Esophagus squamous epithelium (tissue), 5 donors: ENCODE measurements around the gene FAIM. TPM values are rescaled to one million over a fixed set of nuclear protein-coding genes. Genes with fewer than 3 reads are reported as not detected.

ENCODE experiments used
- DNase-seq: peaks from one replicate; lab custom pipeline; 2025; lab: John Stamatoyannopoulos, UW
- H3K27ac ChIP-seq, 4 donors: fragments of 200-600 bp; sonication (generic); one replicate each; pipeline ENCODE4 v1.5.1; 2016 to 2019; ENCODE audit warnings: mild to moderate bottlenecking in 1 of 4
- H3K27me3 ChIP-seq, 4 donors: fragments of 200-600 bp; sonication (generic); 1 replicate in 3 of 4; 2 replicates in 1 of 4; pipeline versions ENCODE4 v1.5.1 to v1.6.0; 2017 to 2021; ENCODE audit warnings: antibody characterized with exemption in 1 of 4
- H3K36me3 ChIP-seq, 3 donors: fragments of 200-600 bp; sonication (generic); one replicate each; pipeline ENCODE4 v1.5.1; 2016 to 2019
- H3K4me1 ChIP-seq, 3 donors: fragments of 200-600 bp; sonication (generic); one replicate each; pipeline ENCODE4 v1.5.1; 2017 to 2019
- H3K4me3 ChIP-seq, 4 donors: fragments of 200-600 bp; sonication (generic); 1 replicate in 3 of 4; 2 replicates in 1 of 4; pipeline ENCODE4 v1.5.1; 2016 to 2019; ENCODE audit warnings: mild to moderate bottlenecking in 2 of 4, moderate library complexity in 1 of 4
- H3K9me3 ChIP-seq, 3 donors: fragments of 200-600 bp; sonication (generic); one replicate each; pipeline ENCODE4 v1.5.1; 2016 to 2019
- POLR2A ChIP-seq, 4 donors: fragments of 450-650 bp; IDR thresholded peaks; one replicate each; pipeline ENCODE4 v1.6.1; 2017; ENCODE audit warnings: antibody characterized with exemption in 4 of 4, mild to moderate bottlenecking in 4 of 4, moderate library complexity in 3 of 4
- WGBS, 2 donors: methylation state at CpG; one replicate each; pipeline ENCODE4 v1.1.5; 2018; 5-methylcytosine and 5-hydroxymethylcytosine counted together
- intact Hi-C: fragments of 100-400 bp; cut with DNase I; formaldehyde crosslinking; loops from one replicate; pipeline ENCODE4 v1.15.0; 2022
- total RNA-seq, 4 donors: library from RNA; depleted of rRNA; stranded (reverse); fragments of >200 nt; gene quantifications; one replicate each; pipeline ENCODE4 v1.1.0, GENCODE V29; 2016
- TF ChIP-seq, protein P1 (sequence below), 6 experiments: fragments of 450-650 bp in 4 of 6; fragments of 200-600 bp in 2 of 6; sonication (generic) in 2 of 6; IDR thresholded peaks; one replicate each; pipeline ENCODE4 v1.5.1; 2016 to 2019; ENCODE audit warnings: antibody characterized with exemption in 6 of 6, mild to moderate bottlenecking in 4 of 6, moderate library complexity in 4 of 6
- donor health status: DM: yes; HTN: yes; CAD: no.

FAIM gene
- total RNA-seq, 4 donors from 2014 or later: 8.0 to 16.0 (median 11.1) TPM

DNA sequence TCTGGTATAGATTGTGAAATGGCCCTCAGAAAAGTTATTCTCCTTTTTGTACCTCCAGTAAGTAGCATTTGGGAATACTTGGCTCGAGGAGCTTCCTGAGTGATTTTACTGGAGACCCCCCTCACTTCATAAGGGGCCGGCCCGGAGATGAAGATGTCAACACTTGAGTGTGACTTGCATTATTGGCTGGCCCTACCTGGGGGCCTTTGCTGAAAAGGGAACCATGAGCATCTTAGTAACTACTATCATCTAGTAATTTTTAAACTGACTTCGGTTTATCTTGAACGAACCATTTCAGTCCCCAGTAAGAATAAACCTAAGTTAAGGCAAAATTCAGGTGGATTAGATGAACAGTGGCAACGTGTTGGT lies 1.3 kb downstream of the FAIM start:
- H3K27ac ChIP-seq: peak overlapping the region; percentile 89 to 98 (median 96)
- H3K27me3 ChIP-seq: no peaks in the 10 kb centered on the region
- no peaks in the 10 kb centered on the region for H3K9me3 ChIP-seq
- H3K36me3 ChIP-seq: no peaks in the 10 kb centered on the region
- intact Hi-C loops: loop anchor here (5.0 kb wide), 1 partner anchor 307 kb away; no protein-coding TSS in a partner anchor
- TF ChIP-seq, protein P1, sequence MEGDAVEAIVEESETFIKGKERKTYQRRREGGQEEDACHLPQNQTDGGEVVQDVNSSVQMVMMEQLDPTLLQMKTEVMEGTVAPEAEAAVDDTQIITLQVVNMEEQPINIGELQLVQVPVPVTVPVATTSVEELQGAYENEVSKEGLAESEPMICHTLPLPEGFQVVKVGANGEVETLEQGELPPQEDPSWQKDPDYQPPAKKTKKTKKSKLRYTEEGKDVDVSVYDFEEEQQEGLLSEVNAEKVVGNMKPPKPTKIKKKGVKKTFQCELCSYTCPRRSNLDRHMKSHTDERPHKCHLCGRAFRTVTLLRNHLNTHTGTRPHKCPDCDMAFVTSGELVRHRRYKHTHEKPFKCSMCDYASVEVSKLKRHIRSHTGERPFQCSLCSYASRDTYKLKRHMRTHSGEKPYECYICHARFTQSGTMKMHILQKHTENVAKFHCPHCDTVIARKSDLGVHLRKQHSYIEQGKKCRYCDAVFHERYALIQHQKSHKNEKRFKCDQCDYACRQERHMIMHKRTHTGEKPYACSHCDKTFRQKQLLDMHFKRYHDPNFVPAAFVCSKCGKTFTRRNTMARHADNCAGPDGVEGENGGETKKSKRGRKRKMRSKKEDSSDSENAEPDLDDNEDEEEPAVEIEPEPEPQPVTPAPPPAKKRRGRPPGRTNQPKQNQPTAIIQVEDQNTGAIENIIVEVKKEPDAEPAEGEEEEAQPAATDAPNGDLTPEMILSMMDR (IDR thresholded peaks at IDR 0.05): no peak
- no peak for TF ChIP-seq POLR2A (IDR thresholded peaks at IDR 0.05)
- H3K4me1 ChIP-seq: peaks cover 5 to 22% (median 9%) of the 10 kb centered on the region in 3 donors
- no peak for DNase-seq
- peak overlapping the region in 3 of 4 donors; percentile 87 to 90 (median 88) for H3K4me3 ChIP-seq
- WGBS, 2 donors: 52 to 79% methylated on average over 6 of the region's 6 CpGs

DNA sequence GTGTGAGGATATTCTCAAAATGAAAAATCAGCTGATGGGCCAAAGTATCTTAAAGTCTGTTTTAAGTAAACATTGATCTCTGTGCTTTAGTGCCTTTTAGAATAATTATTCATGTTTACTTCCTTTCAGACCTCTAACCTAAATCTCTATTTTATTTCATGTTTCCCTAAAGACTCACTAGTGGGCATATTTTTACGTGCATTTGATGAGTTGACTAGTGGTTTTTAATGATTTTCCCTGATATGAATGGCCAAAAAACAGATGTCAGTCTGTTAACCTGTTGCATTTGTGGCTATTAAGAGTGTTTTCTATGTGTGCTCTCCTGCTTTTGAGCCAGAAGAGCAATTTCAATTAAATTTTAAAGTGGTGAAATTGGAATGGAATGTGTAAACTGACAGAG lies 6.9 kb downstream of the FAIM start:
- Histone ChIP-seq H3K27me3 (no peaks in the 10 kb centered on the region), H3K9me3 (no peaks in the 10 kb centered on the region), H3K4me3 (no peak overlapping the region), H3K36me3 (no peaks in the 10 kb centered on the region), H3K27ac (no peak overlapping the region), H3K4me1 (no peaks in the 10 kb centered on the region)
- intact Hi-C loops: no loop called here
- DNase-seq: no peak
- 85 to 86% methylated on average over 1 of the region's 1 CpG for WGBS, 2 donors
- TF ChIP-seq, protein P1 (IDR thresholded peaks at IDR 0.05): no peak
- no peak for TF ChIP-seq POLR2A (IDR thresholded peaks at IDR 0.05)

DNA sequence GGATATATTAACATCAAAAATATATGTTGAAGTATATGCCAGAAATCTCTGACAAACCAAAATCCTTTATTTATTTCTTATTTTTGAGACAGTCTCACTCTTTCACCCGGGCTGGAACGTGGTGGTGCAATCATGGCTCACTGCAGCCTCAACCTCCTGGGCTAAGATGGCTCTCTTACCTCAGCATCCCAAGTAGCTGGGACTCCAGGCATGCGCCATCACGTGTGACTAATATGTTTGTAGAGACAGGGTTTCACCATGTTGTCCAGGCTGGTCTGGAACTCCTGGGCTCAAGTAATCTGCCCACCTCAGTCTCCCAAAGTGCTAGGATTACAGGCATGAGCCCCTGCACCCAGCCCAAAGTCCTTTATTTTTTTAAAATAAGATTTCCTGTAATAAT lies 11.9 kb downstream of the FAIM start:
- H3K27ac ChIP-seq: no peak overlapping the region
- H3K4me1 ChIP-seq: peaks cover 0 to under 1% (median 0%) of the 10 kb centered on the region in 3 donors
- TF ChIP-seq, protein P1 (IDR thresholded peaks at IDR 0.05): no peak
- TF ChIP-seq POLR2A (IDR thresholded peaks at IDR 0.05): no peak
- no peak for DNase-seq
- H3K27me3 ChIP-seq: no peaks in the 10 kb centered on the region
- no peaks in the 10 kb centered on the region for H3K9me3 ChIP-seq
- no peak overlapping the region for H3K4me3 ChIP-seq
- 86 to 88% methylated on average over 4 of the region's 4 CpGs for WGBS, 2 donors
- intact Hi-C loops: no loop called here
- H3K36me3 ChIP-seq: peaks cover 0 to 14% (median 0%) of the 10 kb centered on the region in 3 donors

DNA sequence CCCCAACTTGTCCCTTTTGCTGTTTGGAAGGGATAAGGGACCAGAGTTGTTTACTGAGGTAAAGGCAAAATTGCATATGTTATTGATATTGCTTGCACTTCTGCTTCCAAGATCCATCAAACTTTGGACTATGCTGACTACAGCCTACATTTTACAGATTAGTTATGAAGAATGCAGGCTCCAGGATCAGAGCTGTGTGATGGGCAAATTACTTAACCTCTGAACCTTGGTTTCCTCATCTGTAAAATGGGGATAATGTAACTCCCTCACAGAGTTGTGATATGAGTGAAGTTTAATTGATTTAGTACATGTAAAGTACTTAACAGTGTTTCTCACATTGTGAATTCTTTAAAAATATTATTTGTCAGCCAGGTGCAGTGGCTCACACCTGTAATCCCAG lies 15.9 kb downstream of the FAIM start:
- intact Hi-C loops: no loop called here
- H3K4me3 ChIP-seq: no peak overlapping the region
- H3K27me3 ChIP-seq: no peaks in the 10 kb centered on the region
- DNase-seq: no peak
- H3K9me3 ChIP-seq: no peaks in the 10 kb centered on the region
- TF ChIP-seq POLR2A (IDR thresholded peaks at IDR 0.05): no peak
- TF ChIP-seq, protein P1 (IDR thresholded peaks at IDR 0.05): no peak
- H3K4me1 ChIP-seq: peaks cover 0 to 11% (median 0%) of the 10 kb centered on the region in 3 donors
- no peak overlapping the region for H3K27ac ChIP-seq
- H3K36me3 ChIP-seq: peaks cover 0 to 17% (median 0%) of the 10 kb centered on the region in 3 donors

DNA sequence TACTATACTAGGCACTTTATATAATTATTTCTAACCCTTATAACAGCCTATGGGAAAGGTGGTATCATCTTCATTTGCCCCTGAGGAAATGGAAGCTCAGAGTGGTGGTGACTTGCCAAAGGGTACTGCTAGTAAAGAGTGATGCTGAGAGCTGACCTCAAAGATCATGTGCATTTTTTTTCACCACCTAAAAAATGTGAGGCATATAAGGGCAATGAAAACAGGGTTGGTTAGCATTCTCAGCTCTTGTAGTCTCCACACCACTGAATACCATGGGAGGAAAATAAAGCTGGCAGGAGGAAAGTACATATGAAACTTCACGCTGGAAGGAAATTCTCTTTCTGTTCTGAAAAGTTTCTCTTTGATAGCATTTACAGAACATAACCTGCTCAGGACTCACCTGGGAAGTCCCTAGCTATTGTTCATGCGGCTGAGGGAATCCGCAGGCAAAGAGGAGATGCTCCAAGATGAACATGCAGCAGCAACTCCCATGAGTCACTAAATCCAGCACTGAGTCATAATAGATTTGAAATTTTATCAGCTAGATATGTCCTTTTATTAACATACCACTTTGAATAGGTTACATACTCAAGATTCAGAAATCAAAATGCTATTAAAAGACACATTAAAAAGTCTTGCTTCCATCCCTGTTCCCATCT lies 17.3 kb downstream of the FAIM start:
- Histone ChIP-seq H3K27ac (no peak overlapping the region), H3K4me3 (no peak overlapping the region), H3K36me3 (peaks cover 0 to 28% (median 0%) of the 10 kb centered on the region in 3 donors), H3K9me3 (no peaks in the 10 kb centered on the region), H3K4me1 (peaks cover 0 to 11% (median 0%) of the 10 kb centered on the region in 3 donors), H3K27me3 (no peaks in the 10 kb centered on the region)
- DNase-seq: no peak
- TF ChIP-seq, protein P1 (IDR thresholded peaks at IDR 0.05): no peak
- no peak for TF ChIP-seq POLR2A (IDR thresholded peaks at IDR 0.05)
- WGBS, 2 donors: 43 to 78% methylated on average over 3 of the region's 3 CpGs
- intact Hi-C loops: no loop called here
